ENCODE measurements around the gene ITGB2. TPM values are rescaled to one million over a fixed set of nuclear protein-coding genes. Genes with fewer than 3 reads are reported as not detected.

Gene ITGB2
- total RNA-seq, 4 donors from 2014 or later, result 11.2 to 18.8 (median 15.3) TPM

DNA sequence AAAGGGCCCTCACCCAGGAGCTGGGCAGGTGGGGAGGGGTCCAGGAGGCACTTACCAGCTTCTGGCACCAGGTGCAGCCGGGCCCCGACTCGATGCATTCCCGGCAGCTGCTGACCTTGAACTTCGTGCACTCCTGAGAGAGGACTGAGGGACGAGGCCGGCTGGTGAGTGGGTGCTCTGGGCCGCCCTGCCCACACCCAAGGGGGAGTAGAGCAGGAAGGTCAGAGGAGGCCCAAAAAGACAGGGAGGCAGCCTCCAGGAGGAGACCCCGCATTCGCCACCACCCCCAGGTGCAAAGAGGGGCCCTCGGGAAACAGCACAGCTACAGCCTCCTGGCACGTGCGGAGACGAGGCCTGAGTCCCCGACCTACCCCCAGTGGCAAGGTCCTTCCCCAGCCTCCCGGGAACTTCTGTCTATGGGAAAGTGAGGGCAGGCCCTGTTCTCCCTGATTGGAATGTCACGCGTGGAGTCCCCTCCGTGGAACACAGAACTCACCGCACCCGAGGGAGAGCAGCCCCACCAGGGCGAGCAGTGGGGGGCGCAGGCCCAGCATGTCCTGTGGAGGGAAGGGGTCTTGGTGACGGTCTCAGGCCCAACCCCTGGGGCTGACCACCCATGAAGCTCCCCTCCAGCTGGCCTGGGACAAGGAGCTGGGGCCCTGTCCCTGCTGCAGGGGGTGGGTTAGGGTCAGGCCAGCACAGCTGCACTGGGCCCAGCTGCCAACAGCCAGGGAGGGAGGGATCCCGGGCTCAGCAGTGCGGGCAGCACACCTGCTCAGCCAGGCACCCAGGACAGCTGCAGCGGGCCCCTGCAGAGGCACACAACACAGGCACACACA is 10.3 kb downstream of the ITGB2 start:
- Histone ChIP-seq H3K4me3 (no peak overlapping the region), H3K27ac (no peak overlapping the region), H3K36me3 (no peaks in the 10 kb centered on the region), H3K9me3 (no peaks in the 10 kb centered on the region), H3K4me1 (peaks cover 30% of the 10 kb centered on the region), H3K27me3 (peaks cover 4% of the 10 kb centered on the region)
- TF ChIP-seq EP300 (IDR thresholded peaks at IDR 0.05), result no peak
- TF ChIP-seq, protein P1, sequence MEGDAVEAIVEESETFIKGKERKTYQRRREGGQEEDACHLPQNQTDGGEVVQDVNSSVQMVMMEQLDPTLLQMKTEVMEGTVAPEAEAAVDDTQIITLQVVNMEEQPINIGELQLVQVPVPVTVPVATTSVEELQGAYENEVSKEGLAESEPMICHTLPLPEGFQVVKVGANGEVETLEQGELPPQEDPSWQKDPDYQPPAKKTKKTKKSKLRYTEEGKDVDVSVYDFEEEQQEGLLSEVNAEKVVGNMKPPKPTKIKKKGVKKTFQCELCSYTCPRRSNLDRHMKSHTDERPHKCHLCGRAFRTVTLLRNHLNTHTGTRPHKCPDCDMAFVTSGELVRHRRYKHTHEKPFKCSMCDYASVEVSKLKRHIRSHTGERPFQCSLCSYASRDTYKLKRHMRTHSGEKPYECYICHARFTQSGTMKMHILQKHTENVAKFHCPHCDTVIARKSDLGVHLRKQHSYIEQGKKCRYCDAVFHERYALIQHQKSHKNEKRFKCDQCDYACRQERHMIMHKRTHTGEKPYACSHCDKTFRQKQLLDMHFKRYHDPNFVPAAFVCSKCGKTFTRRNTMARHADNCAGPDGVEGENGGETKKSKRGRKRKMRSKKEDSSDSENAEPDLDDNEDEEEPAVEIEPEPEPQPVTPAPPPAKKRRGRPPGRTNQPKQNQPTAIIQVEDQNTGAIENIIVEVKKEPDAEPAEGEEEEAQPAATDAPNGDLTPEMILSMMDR (IDR thresholded peaks at IDR 0.05), result no peak
- no peak for TF ChIP-seq POLR2A (IDR thresholded peaks at IDR 0.05)
- no peak for TF ChIP-seq POLR2AphosphoS5 (IDR thresholded peaks at IDR 0.05)
- WGBS, result 89% methylated on average over 12 of the region's 27 CpGs
- no peak for DNase-seq (ENCODE audit: low spot score in 2 of 2)

DNA sequence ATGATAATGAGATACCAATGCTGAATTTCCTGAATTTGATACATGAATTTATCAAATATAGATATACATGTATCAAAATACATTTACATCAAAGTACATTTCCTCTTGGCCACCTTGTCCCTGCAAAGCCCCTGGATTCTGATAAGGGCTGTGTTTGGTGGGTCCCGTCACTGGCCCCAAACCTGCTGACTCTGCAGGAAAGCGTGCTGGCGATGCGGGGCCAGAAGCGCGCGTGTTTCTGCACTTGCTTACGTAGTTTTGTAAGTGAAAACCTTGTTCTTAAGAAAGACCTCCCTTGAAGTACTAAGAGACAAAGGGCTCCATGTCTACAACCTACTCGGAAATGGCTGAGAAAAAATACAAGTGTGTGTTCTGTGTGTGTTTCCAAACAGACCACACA is 11.0 kb downstream of the ITGB2 start:
- no peak for DNase-seq (ENCODE audit: low spot score in 2 of 2)
- no peaks in the 10 kb centered on the region for H3K36me3 ChIP-seq
- H3K4me1 ChIP-seq, result peaks cover 30% of the 10 kb centered on the region
- 95% methylated on average over 9 of the region's 9 CpGs for WGBS
- H3K27me3 ChIP-seq, result peaks cover 4% of the 10 kb centered on the region
- TF ChIP-seq EP300 (IDR thresholded peaks at IDR 0.05) (no peak), POLR2AphosphoS5 (IDR thresholded peaks at IDR 0.05) (no peak), POLR2A (IDR thresholded peaks at IDR 0.05) (no peak)
- TF ChIP-seq, protein P1 (IDR thresholded peaks at IDR 0.05), result no peak
- H3K27ac ChIP-seq, result no peak overlapping the region
- no peak overlapping the region for H3K4me3 ChIP-seq
- H3K9me3 ChIP-seq, result no peaks in the 10 kb centered on the region

DNA sequence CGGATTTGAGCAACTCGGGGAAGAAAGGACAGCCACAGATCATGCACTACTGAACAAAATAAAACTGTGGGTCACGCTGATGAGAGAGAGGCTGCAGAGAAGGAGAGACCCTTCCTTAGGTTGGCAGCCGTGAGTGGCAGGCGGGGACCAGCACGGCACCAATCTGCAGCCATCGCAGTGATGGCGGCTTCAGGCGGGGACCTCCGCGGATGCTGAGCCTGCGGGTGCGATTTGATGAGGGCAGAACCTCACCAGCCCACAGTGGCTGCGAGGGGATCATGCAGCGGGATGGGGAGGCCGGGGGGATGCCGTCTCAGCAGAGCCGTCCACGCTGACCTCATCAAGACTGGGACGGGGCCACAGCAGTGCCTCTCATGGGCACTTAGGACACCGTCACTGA is 11.8 kb downstream of the ITGB2 start:
- Histone ChIP-seq H3K4me3 (no peak overlapping the region), H3K27me3 (peaks cover 4% of the 10 kb centered on the region), H3K27ac (no peak overlapping the region), H3K36me3 (no peaks in the 10 kb centered on the region), H3K9me3 (no peaks in the 10 kb centered on the region), H3K4me1 (peaks cover 30% of the 10 kb centered on the region)
- WGBS, result 92% methylated on average over 13 of the region's 21 CpGs
- TF ChIP-seq, protein P1 (IDR thresholded peaks at IDR 0.05), result no peak
- no peak for TF ChIP-seq POLR2A (IDR thresholded peaks at IDR 0.05)
- no peak for TF ChIP-seq POLR2AphosphoS5 (IDR thresholded peaks at IDR 0.05)
- no peak for TF ChIP-seq EP300 (IDR thresholded peaks at IDR 0.05)
- no peak for DNase-seq (ENCODE audit: low spot score in 2 of 2)

DNA sequence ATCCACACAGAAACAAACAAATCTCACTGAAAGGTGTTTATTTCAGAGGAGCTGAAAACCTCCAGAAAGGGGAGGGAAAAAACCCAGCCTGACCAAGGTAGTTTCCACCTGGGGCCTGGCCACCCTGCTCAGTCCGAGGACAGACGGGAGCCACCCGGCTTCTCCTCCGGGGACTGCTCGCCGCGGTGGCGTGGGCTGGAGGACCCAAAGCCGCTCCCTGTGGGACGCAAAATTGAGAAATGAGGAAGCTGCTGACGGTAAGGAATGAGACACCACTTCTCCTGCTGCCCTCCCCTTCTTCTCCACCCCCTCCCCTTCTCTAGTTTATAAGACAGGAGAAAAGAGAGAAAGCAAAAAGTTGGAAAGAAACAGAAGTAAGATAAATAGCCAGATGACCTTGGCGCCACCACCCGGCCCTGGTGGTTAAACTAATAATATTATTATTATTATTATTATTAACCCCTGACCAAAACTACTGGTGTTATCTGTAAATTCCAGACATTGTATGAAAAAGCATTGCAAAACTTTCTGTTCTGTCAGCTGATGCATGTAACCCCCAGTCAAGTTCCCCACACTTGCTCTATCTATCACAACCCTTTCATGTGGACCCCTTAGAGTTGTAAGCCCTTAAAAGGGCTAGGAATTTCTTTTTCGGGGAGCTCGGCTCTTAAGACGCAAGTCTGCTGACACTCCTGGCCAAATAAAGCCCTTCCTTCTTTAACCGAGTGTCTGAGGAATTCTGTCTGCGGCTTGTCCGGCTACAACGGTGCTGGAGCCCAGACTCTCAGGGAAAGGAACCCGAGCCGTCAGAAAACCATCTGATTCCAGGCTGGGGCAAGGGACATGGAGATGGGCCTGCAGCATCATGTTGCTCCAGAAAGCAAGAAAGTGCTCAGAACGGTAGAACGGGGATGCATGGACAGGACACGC is 12.5 kb downstream of the ITGB2 start:
- H3K4me3 ChIP-seq, result no peak overlapping the region
- peaks cover 28% of the 10 kb centered on the region for H3K4me1 ChIP-seq
- no peak for DNase-seq (ENCODE audit: low spot score in 2 of 2)
- no peaks in the 10 kb centered on the region for H3K9me3 ChIP-seq
- 62% methylated on average over 23 of the region's 25 CpGs for WGBS
- H3K36me3 ChIP-seq, result no peaks in the 10 kb centered on the region
- H3K27ac ChIP-seq, result no peak overlapping the region
- TF ChIP-seq, protein P1 (IDR thresholded peaks at IDR 0.05), result no peak
- TF ChIP-seq POLR2AphosphoS5 (IDR thresholded peaks at IDR 0.05), result no peak
- no peak for TF ChIP-seq POLR2A (IDR thresholded peaks at IDR 0.05)
- TF ChIP-seq EP300 (IDR thresholded peaks at IDR 0.05), result no peak
- peaks cover 4% of the 10 kb centered on the region for H3K27me3 ChIP-seq

Data from suprapubic skin (tissue), 4 donors.